ENCODE measurements around the gene PCDH9.

Gene PCDH9

DNA sequence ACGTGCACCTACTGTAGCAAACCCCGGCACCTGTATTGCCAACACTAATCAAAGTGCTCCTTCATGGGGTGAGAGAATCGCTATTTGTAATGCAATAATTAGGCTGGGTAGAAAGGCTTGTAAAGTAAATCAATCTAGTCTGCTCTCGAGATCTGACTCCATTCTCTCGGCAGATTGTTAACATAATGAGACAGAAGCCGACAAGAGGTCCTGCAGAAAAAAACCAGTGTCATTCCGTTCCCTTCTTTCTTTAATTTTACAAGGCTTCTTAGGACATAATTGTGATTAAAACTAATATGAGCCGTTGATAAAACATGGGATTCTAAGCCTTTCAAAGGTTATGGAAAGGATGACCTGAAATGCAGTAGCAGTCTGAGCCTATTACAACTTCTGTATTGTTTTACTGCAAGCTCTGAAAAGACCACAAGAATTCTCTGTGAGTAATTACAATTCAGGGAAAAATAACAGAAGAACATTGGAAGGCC, 530.0 kb downstream of the PCDH9 start:
- DNase-seq, result no peak

DNA sequence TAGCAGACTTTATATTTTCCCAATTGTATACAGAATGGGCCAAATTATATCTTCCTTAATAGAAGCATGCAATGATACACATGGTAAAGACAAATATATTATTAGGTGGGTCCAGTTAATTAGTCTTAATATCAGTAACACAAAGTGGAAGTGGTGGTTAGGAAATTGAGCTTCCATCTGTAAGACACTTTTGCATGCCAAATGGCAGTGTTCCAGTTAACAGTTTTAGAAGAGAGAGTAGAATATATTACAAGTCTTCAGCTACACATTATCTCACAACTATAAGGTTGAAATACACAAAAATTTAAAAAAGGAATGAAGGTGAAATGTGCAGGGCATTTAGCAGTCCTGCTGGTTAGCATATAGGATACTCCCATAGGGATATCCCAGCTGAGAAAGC, 536.5 kb downstream of the PCDH9 start:
- DNase-seq, result no peak

DNA sequence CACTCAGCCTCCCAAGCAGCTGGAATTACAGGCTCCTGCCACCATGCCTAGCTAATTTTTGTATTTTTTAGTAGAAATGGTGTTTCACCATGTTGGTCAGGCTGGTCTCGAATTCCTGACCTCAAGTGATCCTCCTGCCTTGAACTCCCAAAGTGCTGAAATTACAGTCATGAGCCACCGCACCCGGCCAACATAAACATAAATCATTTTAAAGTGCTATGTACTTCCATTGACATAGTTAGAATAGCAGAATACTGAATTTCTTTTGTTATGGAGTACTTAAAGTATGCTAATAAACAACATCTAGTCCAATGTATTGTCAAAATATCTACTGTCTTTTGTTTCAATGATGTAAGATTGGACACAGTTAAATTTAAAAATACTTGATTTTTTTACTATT, 539.0 kb downstream of the PCDH9 start:
- DNase-seq, result no peak

GRCh38 chr13:66689628-66690027, 540.5 kb downstream of the PCDH9 start:
- DNase-seq, result no peak

DNA sequence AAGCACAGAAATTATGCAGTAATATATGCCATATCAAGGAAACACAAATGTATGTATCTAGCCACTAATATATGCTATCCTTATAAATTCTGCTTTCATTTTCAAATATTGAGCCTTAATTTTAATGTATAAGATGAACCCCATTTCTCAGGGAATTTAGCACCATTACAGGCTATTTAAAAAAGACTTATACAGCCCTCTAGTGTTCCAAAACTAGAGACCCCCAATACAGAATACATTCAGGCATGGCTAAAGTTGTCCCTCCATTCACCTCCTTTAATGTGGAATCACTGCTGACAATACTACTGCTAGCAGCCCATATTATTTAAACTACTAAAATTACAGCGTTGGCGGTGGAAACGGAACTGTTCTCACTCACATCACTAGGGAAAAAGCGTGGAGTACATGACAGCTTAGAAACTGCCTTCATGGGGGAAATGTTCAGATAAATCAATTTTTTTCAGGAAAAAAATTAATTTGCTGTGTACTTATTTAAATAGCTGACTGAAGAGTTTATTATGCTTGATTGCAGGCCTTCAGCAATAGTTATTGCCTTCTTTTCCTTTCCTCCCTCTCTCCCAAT, 541.0 kb downstream of the PCDH9 start:
- no peak for DNase-seq

DNA sequence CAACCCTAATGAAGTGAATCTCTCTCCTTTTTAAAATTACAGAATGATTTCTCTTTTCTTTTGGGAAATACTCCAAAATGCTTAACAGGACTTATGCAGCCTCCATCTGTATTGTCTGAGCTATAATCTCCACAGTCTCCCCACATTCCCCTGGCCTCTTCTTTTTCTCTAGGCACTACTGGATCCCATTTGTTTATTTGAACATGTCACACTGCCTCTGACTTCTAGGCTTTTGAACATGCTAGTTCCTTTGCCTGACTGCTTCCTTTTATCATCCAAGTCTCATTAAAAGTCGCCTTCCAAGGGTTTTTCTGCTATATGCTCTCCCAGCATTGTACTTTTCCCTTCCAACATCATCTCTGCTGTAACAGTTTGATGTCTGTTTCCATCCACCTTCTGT, 548.7 kb downstream of the PCDH9 start:
- no peak for DNase-seq

DNA sequence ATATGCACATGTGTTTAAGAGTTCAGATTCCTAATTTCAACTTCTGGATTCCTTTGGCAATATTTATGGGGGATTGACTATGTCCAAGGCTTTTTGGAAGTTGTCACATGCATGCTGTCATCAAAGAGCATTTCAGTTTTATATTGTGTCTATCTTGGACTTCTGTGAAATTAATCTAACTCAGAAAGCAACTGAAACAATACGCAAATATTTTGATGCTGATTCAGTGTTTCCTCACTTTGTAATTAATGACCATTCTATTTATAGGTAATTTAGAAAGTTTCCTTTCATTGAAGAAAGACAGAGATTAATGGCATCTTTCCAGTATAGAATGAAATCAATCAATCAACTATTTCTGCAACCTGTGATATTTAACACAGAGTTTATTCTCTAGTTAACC, 550.1 kb downstream of the PCDH9 start:
- no peak for DNase-seq

DNA sequence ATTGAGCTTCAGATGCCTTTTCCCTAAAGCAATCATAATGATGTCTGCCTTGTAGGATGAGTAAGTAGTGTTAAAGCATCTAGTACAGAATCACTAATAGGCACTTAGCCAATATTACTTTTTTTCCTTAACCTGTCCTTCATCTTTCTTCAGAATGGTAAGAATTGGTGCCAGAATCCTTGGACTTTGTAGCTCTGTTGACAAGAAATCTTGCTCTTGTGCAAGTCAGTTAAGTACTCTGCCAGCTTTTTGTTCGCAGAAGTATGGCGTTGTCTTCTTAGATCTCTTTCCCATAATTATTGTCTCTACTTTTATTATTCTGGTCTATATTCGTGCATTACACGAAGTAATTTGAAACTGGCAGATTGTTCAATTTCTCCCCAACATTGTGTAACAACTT, 554.5 kb downstream of the PCDH9 start:
- DNase-seq, result no peak

- no peak for DNase-seq
These were observed 556.7 kb downstream of the PCDH9 start for GRCh38 chr13:66673401-66673800.

GRCh38 chr13:66665991-66666390, 564.1 kb downstream of the PCDH9 start:
- no peak for DNase-seq

DNA sequence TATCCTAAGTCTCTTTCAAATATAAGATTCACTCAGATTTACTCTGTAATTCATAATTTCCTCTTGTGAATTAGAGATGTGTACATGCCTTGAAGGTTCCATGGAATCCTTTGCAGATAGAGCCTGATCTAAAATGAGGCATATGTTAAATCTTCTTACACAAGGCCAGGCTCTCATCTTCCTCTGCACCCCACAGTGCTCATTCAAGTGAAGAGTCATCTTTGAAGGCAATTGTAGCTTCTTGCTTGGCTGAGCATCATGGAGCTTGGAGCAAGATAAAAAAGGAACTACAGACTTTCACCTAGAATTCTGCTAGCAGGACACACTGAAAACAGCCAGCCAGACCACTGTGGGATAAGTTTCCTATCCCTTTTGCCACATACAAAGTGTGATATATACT, 566.4 kb downstream of the PCDH9 start:
- DNase-seq, result no peak

DNA sequence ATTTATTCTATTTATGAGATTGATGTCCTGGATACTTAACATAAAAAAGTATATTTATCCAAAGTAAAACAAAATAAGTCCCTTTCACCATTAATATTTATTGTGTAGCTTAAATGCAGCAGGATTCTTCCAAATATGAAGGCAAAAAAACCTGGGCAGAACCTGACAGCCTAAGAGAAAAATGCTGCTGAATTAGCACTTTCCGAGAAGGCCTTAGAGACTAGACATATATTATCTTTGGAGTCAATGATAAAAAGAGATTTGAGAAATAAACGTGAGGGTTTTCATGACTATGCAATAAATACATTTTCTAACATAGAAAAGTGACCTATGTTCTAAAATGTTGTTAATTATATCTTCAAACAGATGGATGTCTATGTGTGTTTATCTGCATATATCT, 566.9 kb downstream of the PCDH9 start:
- DNase-seq, result no peak

DNA sequence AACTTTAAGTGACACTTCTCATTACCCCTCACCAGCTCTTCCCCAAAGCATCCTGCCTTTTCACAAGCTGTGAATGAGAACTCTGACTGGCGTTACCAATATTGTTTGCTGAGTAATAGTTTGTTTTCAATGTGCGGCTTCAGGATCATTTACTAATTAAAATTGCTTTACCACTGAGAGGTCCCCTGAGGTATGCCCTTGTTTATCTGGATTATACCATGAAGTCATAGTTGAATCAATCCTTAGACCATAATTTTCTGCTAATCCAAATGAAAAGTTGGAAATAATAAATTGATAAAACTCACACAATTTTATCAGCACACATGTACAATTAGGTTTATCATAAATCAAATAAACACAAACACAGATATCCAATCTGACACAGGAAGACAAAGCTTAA, 568.8 kb downstream of the PCDH9 start:
- DNase-seq, result no peak

GRCh38 chr13:66660468-66660813, 569.7 kb downstream of the PCDH9 start:
- no peak for DNase-seq

- no peak for DNase-seq
These were observed 570.3 kb downstream of the PCDH9 start for GRCh38 chr13:66659701-66660467.

- no peak for DNase-seq
These were observed 570.9 kb downstream of the PCDH9 start for GRCh38 chr13:66659286-66659685.

DNA sequence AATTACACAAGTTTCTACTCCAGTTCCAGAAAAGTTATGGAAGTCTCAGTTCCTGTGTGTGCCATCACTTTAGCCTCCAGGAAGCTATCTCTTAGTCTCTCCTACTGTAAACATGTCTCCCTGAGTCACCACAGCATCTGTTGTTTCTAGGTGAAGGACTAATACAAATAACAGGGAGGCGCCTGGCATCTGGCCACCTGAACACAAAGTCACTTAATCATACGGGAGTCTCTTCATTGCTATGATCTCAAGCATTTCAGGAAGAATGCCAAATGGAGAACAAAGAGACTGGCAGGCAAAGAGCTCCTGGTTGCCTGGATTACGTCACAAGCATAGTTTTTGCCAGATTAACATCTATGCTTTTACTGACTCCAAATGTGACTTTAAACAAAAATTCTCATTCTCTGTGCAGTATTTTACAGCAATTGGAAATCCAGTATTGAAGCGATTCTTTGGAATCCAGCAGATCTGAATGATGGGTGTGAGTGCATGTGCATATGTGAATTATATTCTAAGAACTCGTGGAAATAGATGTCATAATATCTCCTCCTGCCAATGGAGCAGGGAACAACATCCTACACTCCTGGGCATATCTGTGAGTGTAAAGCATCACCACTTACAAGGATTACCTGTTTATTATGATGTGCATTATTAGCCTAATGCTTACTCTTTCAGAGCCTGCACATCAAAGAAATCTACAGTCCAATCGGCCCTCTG, 572.8 kb downstream of the PCDH9 start:
- DNase-seq, result no peak

- no peak for DNase-seq
These were observed 574.2 kb downstream of the PCDH9 start for GRCh38 chr13:66655847-66656454.

DNA sequence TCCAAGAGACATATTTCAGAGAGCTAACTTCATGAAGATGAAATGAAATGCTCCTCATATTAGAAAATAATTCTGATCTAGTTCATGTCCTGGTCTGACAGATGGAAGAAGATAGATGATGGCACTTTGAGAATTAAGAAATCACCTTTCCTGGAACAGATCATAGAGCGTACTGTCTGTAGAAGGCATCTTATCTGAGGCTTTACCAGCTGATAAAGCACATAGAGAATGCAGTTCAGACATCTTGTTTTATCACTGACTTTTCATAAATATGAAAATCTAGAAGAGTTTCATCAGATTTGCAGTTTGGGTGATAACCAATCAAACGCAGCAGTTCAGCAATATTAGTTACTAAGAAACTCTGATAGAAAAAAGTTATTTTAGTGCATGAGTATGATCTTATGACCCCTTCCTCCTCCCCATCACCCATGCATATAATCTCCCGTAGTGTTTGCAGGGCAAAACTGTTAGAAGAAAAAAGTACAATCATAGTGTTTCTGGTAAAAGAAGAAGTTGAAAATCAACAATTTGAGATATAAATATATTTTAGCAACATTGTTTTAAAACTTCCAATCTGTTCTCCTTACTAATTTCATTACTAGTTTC, 585.2 kb downstream of the PCDH9 start:
- no peak for DNase-seq

GRCh38 chr13:66640231-66640630, 589.9 kb downstream of the PCDH9 start:
- no peak for DNase-seq

DNA sequence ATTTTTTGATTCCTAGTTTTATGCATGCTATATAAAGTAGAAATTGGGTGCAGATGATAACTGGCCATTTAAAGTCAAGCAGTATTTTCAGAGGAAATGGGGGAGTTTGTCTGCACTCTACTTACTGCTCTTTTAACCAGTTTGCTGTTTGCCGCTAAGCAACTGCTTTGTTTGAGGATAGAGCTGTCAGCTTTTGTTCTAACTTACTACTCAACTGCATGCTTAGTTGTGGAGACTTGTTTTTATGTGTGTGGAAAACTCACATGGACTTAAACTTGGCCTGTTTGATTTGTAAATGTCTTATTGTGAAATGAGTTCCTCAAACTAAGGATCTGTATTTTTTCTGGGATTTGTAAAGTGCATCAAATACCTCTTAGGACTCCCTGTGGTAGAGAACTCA, 591.1 kb downstream of the PCDH9 start:
- no peak for DNase-seq

DNA sequence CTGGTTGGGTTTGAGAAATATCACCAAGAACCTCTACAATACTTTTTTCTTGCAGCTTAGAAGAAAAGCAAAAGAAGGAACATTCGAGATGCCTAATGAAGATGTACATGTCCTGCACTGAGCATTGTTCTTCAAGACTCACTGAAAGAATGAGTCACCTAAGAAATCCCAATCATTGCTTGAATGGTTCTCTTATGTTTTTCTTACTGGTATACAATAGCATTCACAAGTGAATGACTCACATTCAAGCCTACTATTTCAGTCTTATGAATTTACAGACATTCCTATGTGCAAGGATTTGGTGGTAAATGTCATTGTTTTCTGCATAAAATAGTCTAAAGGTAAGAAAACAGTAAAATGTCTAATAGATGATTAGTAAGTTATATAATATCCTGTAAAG, 594.6 kb downstream of the PCDH9 start:
- DNase-seq, result no peak

DNA sequence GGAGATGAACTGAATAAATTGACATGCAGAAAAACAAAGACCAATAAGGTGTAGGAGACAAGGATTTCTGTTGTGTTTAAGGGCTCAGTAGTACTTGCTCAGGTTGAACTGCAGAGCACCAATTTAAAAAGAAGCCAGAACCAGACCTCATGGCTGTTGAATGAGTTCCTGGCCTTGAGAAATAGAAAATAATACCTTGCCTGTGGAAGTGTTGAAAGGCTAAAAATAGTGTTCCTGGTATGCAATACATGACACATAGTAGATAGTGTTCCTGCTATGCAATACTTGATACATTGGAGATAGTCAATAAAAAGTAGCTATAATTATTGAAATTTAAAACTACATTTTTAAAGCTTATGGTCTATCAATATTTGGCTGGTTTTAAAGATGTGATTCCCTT, 595.8 kb downstream of the PCDH9 start:
- no peak for DNase-seq

Measured in SIG-M5 (cell line).